Activated effector memory CD4-positive, alpha-beta T cell treated with Interleukin-2 at 50 U/mL for 16 hours (primary cell): ENCODE measurements around the gene CLUH.

Source experiments
- DNase-seq: peaks from one replicate; pipeline ENCODE4 v3.0.0-alpha.2; 2020

The CLUH gene

GRCh38 chr17:2711608-2712299 is at the start of gene CLUH:
CLUH (minus strand) TSS chr17:2711764; CDS start chr17:2711661, 103 bp downstream.
- peak; percentile 96 for DNase-seq

GRCh38 chr17:2758870-2759269 is 47.3 kb upstream of the CLUH start:
- DNase-seq: no peak

- no peak for DNase-seq
Observed at GRCh38 chr17:2755891-2756724, 44.5 kb upstream of the CLUH start.

- no peak for DNase-seq
Observed at GRCh38 chr17:2751491-2751890, 39.9 kb upstream of the CLUH start.

GRCh38 chr17:2750721-2751120 is 39.2 kb upstream of the CLUH start:
- DNase-seq: no peak

GRCh38 chr17:2749784-2750181 is 38.2 kb upstream of the CLUH start:
- peak; percentile 65 for DNase-seq

- DNase-seq: no peak
Observed at GRCh38 chr17:2749058-2749783, 37.7 kb upstream of the CLUH start, which contains the start of gene CCDC92B. CCDC92B (minus strand) TSS chr17:2749652; CDS start chr17:2735145, 14,507 bp downstream.

- no peak for DNase-seq
Observed at GRCh38 chr17:2745317-2746037, 33.9 kb upstream of the CLUH start.

GRCh38 chr17:2737693-2738092 is 26.1 kb upstream of the CLUH start:
- no peak for DNase-seq

GRCh38 chr17:2736956-2737355 is 25.4 kb upstream of the CLUH start:
- DNase-seq: no peak

- DNase-seq: no peak
Observed at GRCh38 chr17:2735896-2736295, 24.3 kb upstream of the CLUH start.

GRCh38 chr17:2734939-2735338 is 23.4 kb upstream of the CLUH start:
- no peak for DNase-seq

GRCh38 chr17:2731807-2732206 is 20.2 kb upstream of the CLUH start:
- DNase-seq: no peak

GRCh38 chr17:2730764-2731353 is 19.3 kb upstream of the CLUH start:
- no peak for DNase-seq

- peak; percentile 19 for DNase-seq
Observed at GRCh38 chr17:2724784-2725164, 13.2 kb upstream of the CLUH start.

- no peak for DNase-seq
Observed at GRCh38 chr17:2723997-2724783, 12.6 kb upstream of the CLUH start.

GRCh38 chr17:2723505-2723996 is 12.0 kb upstream of the CLUH start:
- DNase-seq: no peak

- DNase-seq: no peak
Observed at GRCh38 chr17:2722611-2723010, 11.0 kb upstream of the CLUH start.

GRCh38 chr17:2721603-2722002 is 10.0 kb upstream of the CLUH start:
- no peak for DNase-seq

- no peak for DNase-seq
Observed at GRCh38 chr17:2719861-2720260, 8.3 kb upstream of the CLUH start.

- no peak for DNase-seq
Observed at GRCh38 chr17:2718150-2718938, 6.8 kb upstream of the CLUH start.
